ENCODE measurements around the gene HLCS. TPM values are rescaled to one million over a fixed set of nuclear protein-coding genes. Genes with fewer than 3 reads are reported as not detected.
"Not testable (repeated sequence)": the region's sequence is repeated elsewhere in the genome, so short reads cannot be mapped to it uniquely, and the experiment has no call there.

Gene HLCS
- total RNA-seq, 1 experiment from 2014 or later: 13.0 TPM

GRCh38 chr21:36990508-36991205, 24.2 kb upstream of the HLCS start:
- H3K4me3 ChIP-seq (ENCODE audit: insufficient read depth, low read depth, low read length): peak overlapping the region; percentile 58
- H3K36me3 ChIP-seq (replicated peaks; ENCODE audit: control insufficient read depth, insufficient read depth, low read length): no peaks in the 10 kb centered on the region
- DNase-seq: peak; percentile 59
- no peaks in the 10 kb centered on the region for H3K27me3 ChIP-seq (ENCODE audit: control insufficient read depth, insufficient read depth, low read length)

- DNase-seq: peak; percentile 99
- no peaks in the 10 kb centered on the region for H3K36me3 ChIP-seq (replicated peaks; ENCODE audit: control insufficient read depth, insufficient read depth, low read length)
- peak overlapping the region; percentile 58 for H3K4me3 ChIP-seq (ENCODE audit: insufficient read depth, low read depth, low read length)
- H3K27me3 ChIP-seq (ENCODE audit: control insufficient read depth, insufficient read depth, low read length): no peaks in the 10 kb centered on the region
These were observed 23.4 kb upstream of the HLCS start for GRCh38 chr21:36989699-36990507.

GRCh38 chr21:36989199-36989698, 22.8 kb upstream of the HLCS start:
- DNase-seq; H3K36me3 ChIP-seq (replicated peaks; ENCODE audit: control insufficient read depth, insufficient read depth, low read length): not testable (repeated sequence)
- H3K4me3 ChIP-seq (ENCODE audit: insufficient read depth, low read depth, low read length): peak overlapping the region; percentile 58

GRCh38 chr21:36988536-36988935, 22.1 kb upstream of the HLCS start:
- Histone ChIP-seq H3K27me3 (ENCODE audit: control insufficient read depth, insufficient read depth, low read length) (no peaks in the 10 kb centered on the region), H3K4me3 (ENCODE audit: insufficient read depth, low read depth, low read length) (no peak overlapping the region), H3K36me3 (replicated peaks; ENCODE audit: control insufficient read depth, insufficient read depth, low read length) (no peaks in the 10 kb centered on the region)
- DNase-seq: no peak

More at GRCh38 chr21:36989199-36989698, 22.8 kb upstream of the HLCS start:
- H3K27me3 ChIP-seq (ENCODE audit: control insufficient read depth, insufficient read depth, low read length): not testable (repeated sequence)

- Histone ChIP-seq H3K27me3 (ENCODE audit: control insufficient read depth, insufficient read depth, low read length) (no peaks in the 10 kb centered on the region), H3K4me3 (ENCODE audit: insufficient read depth, low read depth, low read length) (no peak overlapping the region), H3K36me3 (replicated peaks; ENCODE audit: control insufficient read depth, insufficient read depth, low read length) (no peaks in the 10 kb centered on the region)
- DNase-seq: no peak
These were observed 21.4 kb upstream of the HLCS start for GRCh38 chr21:36987845-36988244.

GRCh38 chr21:36985751-36986594, 19.5 kb upstream of the HLCS start:
- H3K27me3 ChIP-seq (ENCODE audit: control insufficient read depth, insufficient read depth, low read length): no peaks in the 10 kb centered on the region; the same call in 1 of the 2 replicates

GRCh38 chr21:36981977-36982700, 15.7 kb upstream of the HLCS start:
- DNase-seq: no peak
- H3K36me3 ChIP-seq (replicated peaks; ENCODE audit: control insufficient read depth, insufficient read depth, low read length): no peaks in the 10 kb centered on the region
- no peak overlapping the region for H3K4me3 ChIP-seq (ENCODE audit: insufficient read depth, low read depth, low read length)
- H3K27me3 ChIP-seq (ENCODE audit: control insufficient read depth, insufficient read depth, low read length): peaks cover 12% of the 10 kb centered on the region

More at GRCh38 chr21:36985751-36986594, 19.5 kb upstream of the HLCS start:
- Histone ChIP-seq H3K4me3 (ENCODE audit: insufficient read depth, low read depth, low read length) (no peak overlapping the region), H3K36me3 (replicated peaks; ENCODE audit: control insufficient read depth, insufficient read depth, low read length) (no peaks in the 10 kb centered on the region)
- DNase-seq: no peak

GRCh38 chr21:36981049-36981391, 14.6 kb upstream of the HLCS start:
- DNase-seq: no peak
- Histone ChIP-seq H3K27me3 (ENCODE audit: control insufficient read depth, insufficient read depth, low read length) (peaks cover 12% of the 10 kb centered on the region), H3K36me3 (replicated peaks; ENCODE audit: control insufficient read depth, insufficient read depth, low read length) (no peaks in the 10 kb centered on the region), H3K4me3 (ENCODE audit: insufficient read depth, low read depth, low read length) (peak overlapping the region; percentile 61)

GRCh38 chr21:36980280-36981048, 14.0 kb upstream of the HLCS start:
- H3K4me3 ChIP-seq (ENCODE audit: insufficient read depth, low read depth, low read length): peak overlapping the region; percentile 61
- no peaks in the 10 kb centered on the region for H3K36me3 ChIP-seq (replicated peaks; ENCODE audit: control insufficient read depth, insufficient read depth, low read length)
- H3K27me3 ChIP-seq (ENCODE audit: control insufficient read depth, insufficient read depth, low read length): peaks cover 12% of the 10 kb centered on the region
- DNase-seq: peak; percentile 77

- peak; percentile 67 for DNase-seq
- peaks cover 12% of the 10 kb centered on the region for H3K27me3 ChIP-seq (ENCODE audit: control insufficient read depth, insufficient read depth, low read length)
- no peaks in the 10 kb centered on the region for H3K36me3 ChIP-seq (replicated peaks; ENCODE audit: control insufficient read depth, insufficient read depth, low read length)
- H3K4me3 ChIP-seq (ENCODE audit: insufficient read depth, low read depth, low read length): no peak overlapping the region
These were observed 10.6 kb upstream of the HLCS start for GRCh38 chr21:36976882-36977651.

- Histone ChIP-seq H3K36me3 (replicated peaks; ENCODE audit: control insufficient read depth, insufficient read depth, low read length) (no peaks in the 10 kb centered on the region), H3K27me3 (ENCODE audit: control insufficient read depth, insufficient read depth, low read length) (peaks cover 12% of the 10 kb centered on the region), H3K4me3 (ENCODE audit: insufficient read depth, low read depth, low read length) (no peak overlapping the region)
- no peak for DNase-seq
These were observed 9.9 kb upstream of the HLCS start for GRCh38 chr21:36976228-36976861.

GRCh38 chr21:36974851-36975192, 8.4 kb upstream of the HLCS start:
- H3K27me3 ChIP-seq (ENCODE audit: control insufficient read depth, insufficient read depth, low read length): peaks cover 3% of the 10 kb centered on the region; the same call in 1 of the 2 replicates

More at GRCh38 chr21:36974851-36975192, 8.4 kb upstream of the HLCS start:
- Histone ChIP-seq H3K4me3 (ENCODE audit: insufficient read depth, low read depth, low read length) (no peak overlapping the region), H3K36me3 (replicated peaks; ENCODE audit: control insufficient read depth, insufficient read depth, low read length) (no peaks in the 10 kb centered on the region)
- no peak for DNase-seq

Data from H7 (cell line).